8988T (cell line): Measurements from ENCODE around the gene OR4K2.
"Not testable (repeated sequence)": the region's sequence is repeated elsewhere in the genome, so short reads cannot be mapped to it uniquely, and the experiment has no call there.

ENCODE experiments used
- DNase-seq: peaks from one replicate; pipeline ENCODE4 v3.0.0; 2011

Gene OR4K2, protein sequence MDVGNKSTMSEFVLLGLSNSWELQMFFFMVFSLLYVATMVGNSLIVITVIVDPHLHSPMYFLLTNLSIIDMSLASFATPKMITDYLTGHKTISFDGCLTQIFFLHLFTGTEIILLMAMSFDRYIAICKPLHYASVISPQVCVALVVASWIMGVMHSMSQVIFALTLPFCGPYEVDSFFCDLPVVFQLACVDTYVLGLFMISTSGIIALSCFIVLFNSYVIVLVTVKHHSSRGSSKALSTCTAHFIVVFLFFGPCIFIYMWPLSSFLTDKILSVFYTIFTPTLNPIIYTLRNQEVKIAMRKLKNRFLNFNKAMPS

GRCh38 chr14:19874842-19875241 lies at the start of gene OR4K2:
Gene OR4K2 (plus strand): TSS chr14:19875142. CDS start chr14:19876268, 1,126 bp downstream.
- DNase-seq = no peak

DNA sequence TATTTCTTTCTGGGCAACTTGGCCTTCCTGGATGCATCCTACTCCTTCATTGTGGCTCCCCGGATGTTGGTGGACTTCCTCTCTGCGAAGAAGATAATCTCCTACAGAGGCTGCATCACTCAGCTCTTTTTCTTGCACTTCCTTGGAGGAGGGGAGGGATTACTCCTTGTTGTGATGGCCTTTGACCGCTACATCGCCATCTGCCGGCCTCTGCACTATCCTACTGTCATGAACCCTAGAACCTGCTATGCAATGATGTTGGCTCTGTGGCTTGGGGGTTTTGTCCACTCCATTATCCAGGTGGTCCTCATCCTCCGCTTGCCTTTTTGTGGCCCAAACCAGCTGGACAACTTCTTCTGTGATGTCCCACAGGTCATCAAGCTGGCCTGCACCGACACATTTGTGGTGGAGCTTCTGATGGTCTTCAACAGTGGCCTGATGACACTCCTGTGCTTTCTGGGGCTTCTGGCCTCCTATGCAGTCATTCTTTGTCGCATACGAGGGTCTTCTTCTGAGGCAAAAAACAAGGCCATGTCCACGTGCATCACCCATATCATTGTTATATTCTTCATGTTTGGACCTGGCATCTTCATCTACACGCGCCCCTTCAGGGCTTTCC lies 47.2 kb upstream of the OR4K2 start:
- not testable (repeated sequence) for DNase-seq

DNA sequence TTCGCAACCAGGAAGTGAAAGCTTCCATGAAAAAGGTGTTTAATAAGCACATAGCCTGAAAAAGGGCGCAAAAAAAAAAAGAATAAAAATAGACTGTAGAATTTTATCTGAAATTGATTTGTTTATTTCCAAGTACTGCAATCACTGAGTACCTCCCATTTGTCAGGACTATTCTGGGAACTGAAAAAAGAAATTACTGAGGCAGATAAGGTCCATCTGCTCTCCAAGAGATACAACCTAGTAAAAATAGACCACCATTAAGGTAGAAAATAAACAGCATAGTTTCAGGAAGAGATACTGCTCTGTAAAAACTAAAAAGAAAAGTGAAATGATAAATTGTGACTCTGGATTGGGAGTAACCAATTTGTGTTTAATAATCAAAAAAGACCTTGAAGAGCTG lies 46.6 kb upstream of the OR4K2 start:
- DNase-seq = no peak

DNA sequence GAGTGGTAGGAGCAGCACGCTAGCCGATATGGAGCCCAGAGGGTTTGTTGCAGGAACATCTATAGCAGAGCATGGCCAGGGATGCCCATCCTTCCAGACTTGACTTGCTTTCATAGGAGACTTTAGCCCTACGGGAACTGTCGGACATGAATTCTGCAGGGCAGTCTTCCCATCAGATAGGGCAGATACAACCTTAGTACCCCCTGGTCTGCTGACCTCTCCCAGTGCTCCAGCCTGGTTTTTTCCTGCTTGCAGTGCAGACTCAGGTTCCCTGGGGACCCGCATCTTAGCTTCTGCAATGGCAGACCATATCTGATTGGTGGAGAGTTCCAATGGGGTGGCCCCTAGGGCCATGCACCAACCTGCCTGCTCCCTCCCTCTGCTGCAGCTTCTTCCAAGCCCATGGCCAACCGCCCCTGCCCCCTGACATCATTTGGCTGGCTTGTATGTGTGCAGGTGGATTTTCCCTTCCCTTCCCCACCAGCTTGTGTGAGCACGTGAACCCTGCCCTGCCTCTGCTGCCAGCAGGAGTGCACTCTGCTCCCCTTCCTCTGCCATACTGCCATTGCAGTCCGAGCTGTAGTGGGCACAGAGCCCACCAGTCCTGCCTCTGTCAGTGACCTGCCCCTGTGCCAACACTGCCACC lies 40.6 kb upstream of the OR4K2 start:
- DNase-seq = not testable (repeated sequence)

DNA sequence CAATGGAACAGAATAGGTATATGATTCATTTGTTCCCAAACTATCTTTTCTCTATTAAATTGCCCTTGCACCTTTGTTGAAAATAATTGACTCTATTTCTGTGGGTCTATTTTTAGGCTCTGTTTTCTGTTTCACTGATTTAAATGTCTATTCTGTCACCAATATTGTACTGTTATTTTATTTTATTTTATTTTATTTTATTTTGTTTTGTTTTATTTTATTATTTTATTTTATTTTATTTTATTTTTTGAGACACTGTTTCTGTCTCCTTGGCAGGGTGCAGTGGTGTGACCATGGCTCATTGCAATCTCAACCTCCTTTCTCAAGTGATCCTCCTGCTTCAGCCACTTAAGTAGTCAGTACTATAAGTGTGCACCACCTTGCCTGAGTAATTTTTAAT lies 36.5 kb upstream of the OR4K2 start:
- DNase-seq = no peak

GRCh38 chr14:19851365-19851764 lies 23.6 kb upstream of the OR4K2 start:
- no peak for DNase-seq

- DNase-seq = not testable (repeated sequence)
Observed at GRCh38 chr14:19866061-19866669, 8.8 kb upstream of the OR4K2 start.

DNA sequence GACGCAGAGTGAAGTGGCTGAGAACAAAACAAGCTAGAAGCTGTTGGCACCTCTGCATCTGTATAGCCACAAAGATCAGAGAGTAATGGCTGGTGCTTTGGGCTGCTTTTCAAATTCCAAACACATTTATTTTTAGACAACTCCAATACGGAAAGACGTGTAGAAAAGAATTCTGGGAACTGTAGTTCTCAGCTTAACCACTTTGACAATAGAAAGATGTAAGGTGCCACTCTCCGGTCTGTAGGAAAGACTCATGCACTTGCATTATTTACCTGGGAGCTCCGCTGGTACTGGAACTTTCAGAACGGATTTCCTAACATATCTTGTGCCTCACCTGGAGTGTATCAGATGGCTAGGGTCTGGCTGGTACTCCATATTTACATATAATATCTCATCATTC lies 1.8 kb upstream of the OR4K2 start:
- DNase-seq = no peak

DNA sequence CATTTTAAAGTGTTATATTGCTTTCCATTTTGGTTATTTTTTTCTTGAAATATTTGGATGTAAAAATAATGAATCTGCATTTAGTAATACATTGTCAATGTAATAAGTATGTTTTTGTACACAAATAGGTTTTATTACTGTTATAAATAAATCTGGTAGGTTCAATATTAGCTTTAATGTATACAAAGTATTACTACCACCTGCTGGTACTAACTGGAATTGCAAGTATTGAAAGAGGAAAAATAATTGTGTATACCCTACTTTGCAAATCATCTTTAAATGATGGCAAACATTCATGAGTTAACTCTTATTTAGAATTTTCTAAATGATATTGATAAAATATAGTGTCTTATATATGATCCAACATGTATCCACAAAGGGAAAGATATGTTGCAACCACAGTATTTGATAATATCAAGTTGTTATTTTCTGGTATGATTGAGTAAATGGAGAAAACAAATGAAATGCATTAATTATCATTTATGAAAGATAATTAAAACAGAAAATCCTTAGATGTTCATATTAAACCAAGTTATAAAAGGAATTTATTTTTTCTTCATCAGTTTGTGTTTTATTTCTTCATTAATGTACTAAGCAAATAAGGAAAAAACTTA lies 3.2 kb downstream of the OR4K2 start:
- no peak for DNase-seq

GRCh38 chr14:19895282-19895681 lies 20.3 kb downstream of the OR4K2 start:
- DNase-seq = no peak

DNA sequence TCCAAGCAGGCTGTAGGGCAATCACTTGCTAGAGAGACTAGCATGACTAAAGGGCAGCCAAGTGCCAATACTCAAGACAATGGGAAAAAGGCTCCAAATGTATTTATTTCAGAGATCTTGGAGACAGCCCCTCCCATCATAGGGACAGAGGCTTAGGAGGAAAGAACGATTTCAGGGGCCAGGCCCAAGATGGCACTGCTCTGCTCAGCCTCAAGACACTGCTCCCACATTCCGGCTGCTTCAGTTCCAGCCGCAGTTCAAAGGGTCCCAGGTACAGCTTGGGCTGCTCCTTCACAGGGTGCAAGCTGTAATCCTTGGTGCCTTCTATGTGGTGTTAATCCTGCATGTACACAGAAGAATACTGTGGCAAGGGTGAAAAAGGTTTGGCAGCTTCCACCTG lies 26.1 kb downstream of the OR4K2 start:
- no peak for DNase-seq

GRCh38 chr14:19902409-19902808 lies 27.5 kb downstream of the OR4K2 start:
- DNase-seq = no peak

GRCh38 chr14:19906665-19907064 lies 31.7 kb downstream of the OR4K2 start:
- DNase-seq = no peak

DNA sequence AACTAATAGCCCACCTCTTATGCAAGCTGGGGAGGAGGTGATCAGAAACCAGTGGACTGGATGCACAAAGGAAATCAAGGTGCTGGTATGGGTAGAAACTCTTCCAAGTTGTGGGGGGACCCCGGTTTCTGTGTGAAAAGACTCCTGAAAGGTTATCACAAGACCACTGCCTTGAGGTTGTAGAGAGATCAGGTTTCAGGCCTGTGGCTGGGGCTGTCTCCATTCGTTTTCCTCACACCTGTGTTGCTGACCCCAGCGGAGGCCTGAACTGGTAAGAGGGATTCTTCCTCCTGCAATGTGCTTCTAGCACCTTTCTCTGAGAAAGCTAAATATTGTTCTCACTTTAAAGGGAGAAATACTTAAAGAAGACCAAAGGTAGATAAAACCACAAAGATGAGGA lies 36.2 kb downstream of the OR4K2 start:
- DNase-seq = no peak

- DNase-seq = no peak
Observed at GRCh38 chr14:19917243-19917642, 42.3 kb downstream of the OR4K2 start.

DNA sequence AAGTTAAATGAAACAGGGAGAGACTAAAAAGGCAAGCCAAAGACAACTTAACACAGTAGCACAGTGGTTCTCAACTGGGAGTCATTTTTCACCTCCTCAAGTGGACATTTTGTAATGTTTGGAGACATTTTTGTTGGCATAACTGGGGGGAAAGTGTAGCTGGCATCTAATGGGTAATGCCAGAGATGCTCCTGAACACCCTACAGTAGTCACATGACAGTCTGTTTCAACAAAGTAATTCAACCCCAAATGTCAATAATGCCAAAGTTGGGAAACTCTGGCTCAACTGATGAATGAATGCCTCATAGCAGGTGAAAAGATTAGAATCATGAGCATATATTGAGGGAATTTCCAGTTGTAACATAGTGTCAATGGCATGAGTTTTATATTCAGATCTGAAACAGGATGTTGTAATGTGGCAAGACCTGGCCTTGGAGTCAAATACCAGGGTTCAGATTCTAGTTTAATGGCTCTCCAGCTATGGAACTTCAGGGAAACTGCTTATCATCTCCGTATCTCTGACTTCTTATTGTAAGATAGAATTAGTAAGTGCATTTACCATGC lies 43.1 kb downstream of the OR4K2 start:
- DNase-seq = no peak

DNA sequence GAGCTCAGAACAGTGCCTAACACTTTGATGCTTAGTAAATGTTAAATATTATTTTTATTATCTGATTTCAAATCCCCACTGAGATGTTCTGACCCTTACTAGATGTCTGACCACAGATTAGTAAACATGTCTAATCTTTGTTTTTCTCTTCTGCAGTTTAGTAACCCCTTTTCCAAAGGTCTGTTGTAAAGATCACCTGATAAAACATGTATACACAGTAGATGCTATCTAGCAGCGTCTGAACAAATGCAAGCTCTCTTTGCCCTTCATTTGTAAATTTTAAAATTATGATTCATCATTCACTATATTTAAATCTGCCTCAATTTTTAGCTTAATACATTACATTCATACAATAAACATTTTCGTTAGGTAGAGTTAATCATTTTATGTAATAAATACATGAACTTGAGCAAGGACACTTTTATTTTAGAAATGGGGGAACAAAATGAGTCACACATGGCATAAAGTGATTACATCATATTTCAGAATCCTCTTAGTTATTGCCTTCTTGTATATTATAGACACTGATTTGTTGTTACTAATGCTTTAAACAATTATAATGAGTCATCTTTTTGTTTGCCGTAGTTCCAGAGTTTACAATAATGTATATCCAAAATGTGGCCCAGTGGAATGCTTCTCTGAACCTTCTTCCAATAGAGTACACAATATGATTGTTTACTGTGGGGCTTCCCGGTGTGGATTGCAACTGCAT lies 43.8 kb downstream of the OR4K2 start:
- DNase-seq = no peak

DNA sequence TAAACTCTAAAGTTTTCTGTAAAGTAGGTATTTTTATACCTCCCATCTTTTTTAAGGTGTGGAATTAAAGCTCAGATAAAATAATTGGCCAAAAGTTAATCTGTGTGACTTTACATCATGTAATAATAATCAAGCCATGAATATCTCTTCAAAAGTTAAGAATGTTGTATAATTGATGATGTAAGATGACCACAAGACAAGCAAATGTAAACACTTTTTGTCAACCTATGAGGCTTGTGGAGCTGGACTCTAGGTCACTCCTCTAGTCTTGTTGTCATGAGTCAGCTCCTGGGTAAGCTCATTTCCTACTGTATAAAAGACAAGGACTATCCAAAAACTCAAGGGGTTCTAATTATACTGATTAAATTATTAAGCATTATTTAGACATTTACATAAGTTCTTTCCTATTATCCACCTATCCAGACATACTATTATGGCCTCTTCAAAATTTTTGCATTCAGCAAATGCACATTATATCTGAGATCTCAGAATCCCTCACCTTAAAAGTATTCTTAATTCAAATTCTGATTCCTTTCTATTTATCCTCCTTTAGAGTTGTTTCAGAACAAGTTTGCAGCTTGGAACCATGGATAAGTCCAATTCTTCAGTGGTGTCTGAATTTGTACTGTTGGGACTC lies 45.2 kb downstream of the OR4K2 start, which contains the start of gene OR4K5:
TSS of gene OR4K5 (plus strand) at position 587 of the 637 bp plus-strand sequence. CDS start at position 587, 0 bp downstream.
- DNase-seq = no peak

DNA sequence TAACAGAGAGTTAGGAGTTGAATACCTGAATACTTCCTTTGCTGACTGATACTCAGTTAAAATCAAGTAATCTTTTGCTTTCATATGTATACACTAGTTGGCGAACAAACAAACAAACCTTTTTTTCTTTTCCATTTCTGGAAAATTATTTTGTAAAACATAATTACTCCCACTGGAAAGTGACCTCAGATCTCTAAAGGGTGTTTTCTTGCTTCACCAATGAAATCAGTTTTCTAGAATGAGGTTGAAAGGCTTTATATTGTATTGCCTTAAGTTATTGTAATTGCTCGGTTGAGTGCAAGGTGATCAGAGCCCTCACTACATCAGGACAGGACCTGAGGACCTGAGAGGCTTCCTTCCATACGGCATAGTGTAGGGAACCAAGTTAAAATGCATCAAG lies 55.7 kb downstream of the OR4K2 start, which contains the start of gene OR4K1:
TSS of gene OR4K1 (plus strand) at position 301 of the 400 bp plus-strand sequence. CDS start 4,750 bp downstream, outside the sequence.
- DNase-seq = no peak
